Esophagus muscularis mucosa (tissue), 4 donors: Measurements from ENCODE around the gene CCDC92B.

Experiments used
- EP300 ChIP-seq: sonication (generic); formaldehyde crosslinking; IDR thresholded peaks from one replicate; pipeline ENCODE4 v1.6.1; 2017; ENCODE audit warnings: antibody characterized with exemption
- POLR2A ChIP-seq: fragments of 450-650 bp; IDR thresholded peaks from one replicate; pipeline ENCODE4 v1.6.1; 2017; ENCODE audit warnings: antibody characterized with exemption, moderate library complexity, mild to moderate bottlenecking, low read depth
- POLR2AphosphoS5 ChIP-seq, 2 donors: sonication (generic); formaldehyde crosslinking; IDR thresholded peaks; one replicate each; pipeline ENCODE4 v1.6.1; 2017; ENCODE audit warnings: antibody characterized with exemption in 2 of 2
- TF ChIP-seq, protein P1 (sequence below), 3 experiments: fragments of 200-600 bp in 2 of 3; fragments of 450-650 bp in 1 of 3; sonication (generic) in 2 of 3; IDR thresholded peaks; one replicate each; pipeline ENCODE4 v1.5.1; 2017 to 2019; ENCODE audit warnings: antibody characterized with exemption in 3 of 3, mild to moderate bottlenecking in 2 of 3, moderate library complexity in 1 of 3

DNA sequence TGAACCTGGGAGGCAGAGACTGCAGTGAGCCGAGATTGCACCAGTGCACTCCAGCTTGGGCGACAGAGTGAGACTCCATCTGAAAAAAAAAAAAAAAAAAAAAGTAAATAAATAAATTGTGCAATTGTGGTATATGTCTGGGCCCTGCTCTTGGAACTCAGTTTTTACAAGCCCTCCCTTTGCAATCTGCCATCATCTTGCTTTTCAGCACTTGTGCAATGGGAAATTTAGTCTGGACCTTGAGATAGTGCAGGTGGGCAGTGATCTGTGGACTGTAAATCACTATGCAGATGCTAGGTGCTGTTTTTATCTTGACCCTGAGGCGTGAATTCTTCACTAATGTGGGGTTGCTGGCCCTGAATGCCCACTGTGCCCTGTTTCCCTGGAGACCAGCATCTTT lies 40.2 kb upstream of the CCDC92B start:
- TF ChIP-seq, protein P1, sequence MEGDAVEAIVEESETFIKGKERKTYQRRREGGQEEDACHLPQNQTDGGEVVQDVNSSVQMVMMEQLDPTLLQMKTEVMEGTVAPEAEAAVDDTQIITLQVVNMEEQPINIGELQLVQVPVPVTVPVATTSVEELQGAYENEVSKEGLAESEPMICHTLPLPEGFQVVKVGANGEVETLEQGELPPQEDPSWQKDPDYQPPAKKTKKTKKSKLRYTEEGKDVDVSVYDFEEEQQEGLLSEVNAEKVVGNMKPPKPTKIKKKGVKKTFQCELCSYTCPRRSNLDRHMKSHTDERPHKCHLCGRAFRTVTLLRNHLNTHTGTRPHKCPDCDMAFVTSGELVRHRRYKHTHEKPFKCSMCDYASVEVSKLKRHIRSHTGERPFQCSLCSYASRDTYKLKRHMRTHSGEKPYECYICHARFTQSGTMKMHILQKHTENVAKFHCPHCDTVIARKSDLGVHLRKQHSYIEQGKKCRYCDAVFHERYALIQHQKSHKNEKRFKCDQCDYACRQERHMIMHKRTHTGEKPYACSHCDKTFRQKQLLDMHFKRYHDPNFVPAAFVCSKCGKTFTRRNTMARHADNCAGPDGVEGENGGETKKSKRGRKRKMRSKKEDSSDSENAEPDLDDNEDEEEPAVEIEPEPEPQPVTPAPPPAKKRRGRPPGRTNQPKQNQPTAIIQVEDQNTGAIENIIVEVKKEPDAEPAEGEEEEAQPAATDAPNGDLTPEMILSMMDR (IDR thresholded peaks at IDR 0.05) = no peak
- TF ChIP-seq POLR2A (no peak), EP300 (no peak), POLR2AphosphoS5 (IDR thresholded peaks at IDR 0.05) (no peak)
